ENCODE data around the gene LRIT2. TPM values are rescaled to one million over a fixed set of nuclear protein-coding genes. Genes with fewer than 3 reads are reported as not detected.

LRIT2 gene
- total RNA-seq = not detected in 2 replicates

GRCh38 chr10:84225427-84226173 is at the start of gene LRIT2:
Gene LRIT2 (minus strand): TSS chr10:84225544. CDS start chr10:84225520, 24 bp downstream.

DNA sequence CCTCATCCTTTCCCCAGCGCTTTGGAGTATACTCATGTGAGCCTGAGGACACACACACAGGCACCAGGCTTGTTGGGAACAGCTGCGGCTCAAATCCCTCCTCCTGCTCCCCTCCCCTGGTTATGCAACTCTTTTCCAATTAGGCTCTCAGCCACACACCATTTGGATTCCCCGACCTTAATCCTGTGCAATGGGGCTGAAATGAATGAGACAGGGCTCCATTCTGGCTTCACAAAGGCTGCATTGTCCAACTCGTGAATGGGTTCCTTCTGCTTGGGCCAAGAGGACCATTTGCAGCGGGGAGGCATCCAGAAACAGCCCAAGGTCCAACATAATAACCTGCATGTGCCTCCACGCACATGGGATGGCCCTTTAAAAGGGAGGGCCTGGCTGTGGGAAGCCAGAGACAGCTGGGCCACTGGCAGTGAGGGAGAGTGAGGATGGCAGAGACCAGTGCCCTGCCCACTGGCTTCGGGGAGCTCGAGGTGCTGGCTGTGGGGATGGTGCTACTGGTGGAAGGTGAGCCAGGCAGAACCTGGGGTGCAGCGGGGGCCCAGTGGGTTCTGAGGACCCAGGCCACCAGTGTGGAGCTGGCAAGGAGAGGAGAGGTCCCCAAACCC is 19.4 kb upstream of the LRIT2 start, which contains the start of gene RGR:
Gene RGR, plus strand, starts transcription at position 403 of the 620 bp plus-strand sequence. Its CDS starts 38 bp downstream, at position 441.

DNA sequence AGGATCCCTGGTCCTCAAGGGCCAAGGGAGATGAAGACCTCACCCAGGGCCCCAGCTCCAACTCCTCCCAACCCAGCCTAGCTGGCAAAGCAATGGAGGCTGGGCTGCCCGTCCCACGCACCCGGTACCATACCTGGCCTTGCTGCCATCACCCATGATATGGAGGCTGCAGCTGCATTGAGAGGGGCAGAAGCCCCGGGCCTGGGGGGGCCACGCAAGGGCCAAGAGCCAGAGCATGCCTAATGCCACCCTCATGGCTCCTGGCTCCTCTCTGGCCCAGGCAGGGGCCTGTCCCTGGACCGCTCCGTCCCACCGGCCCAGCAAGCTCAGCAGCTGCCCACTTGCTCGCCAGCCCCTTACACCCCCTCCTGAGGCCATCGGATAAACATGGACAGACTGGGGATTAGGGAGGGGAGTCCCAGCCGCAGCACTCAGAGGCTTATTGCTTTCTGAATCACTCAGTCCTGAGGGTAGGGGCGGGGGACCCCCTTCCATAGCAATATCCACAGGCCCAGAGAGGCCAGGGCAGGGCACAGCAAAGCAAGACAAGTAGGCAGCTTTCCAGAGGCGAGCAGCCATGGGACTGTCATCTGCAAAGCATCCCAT is 15.9 kb upstream of the LRIT2 start, which contains the start of gene LRIT1:
Gene LRIT1, minus strand, starts transcription at position 362 of the 606 bp plus-strand sequence. Its CDS starts 107 bp downstream, at position 255.

GRCh38 chr10:84194424-84195043 is 30.8 kb downstream of the LRIT2 start, which contains the start of gene CDHR1:
Gene CDHR1 (plus strand): TSS chr10:84194537. CDS start chr10:84194761, 224 bp downstream.

DNA sequence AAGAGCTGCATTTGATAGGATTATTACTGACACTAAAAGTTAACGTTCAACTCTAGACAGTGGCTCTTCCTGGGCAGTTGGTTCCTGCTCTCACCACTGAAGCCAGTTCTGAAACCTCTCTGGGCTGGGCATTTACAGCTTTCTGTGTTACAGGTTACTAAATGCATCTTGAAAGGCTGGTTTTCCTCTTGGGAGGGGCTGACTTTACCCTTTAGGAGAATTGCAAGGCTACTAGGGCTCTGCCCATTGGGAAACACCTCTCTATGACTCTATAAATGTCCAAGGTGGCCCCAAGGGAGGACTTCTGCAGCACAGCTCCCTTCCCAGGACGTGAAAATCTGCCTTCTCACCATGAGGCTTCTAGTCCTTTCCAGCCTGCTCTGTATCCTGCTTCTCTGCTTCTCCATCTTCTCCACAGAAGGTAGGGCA is 51.8 kb downstream of the LRIT2 start, which contains the start of gene GPR15LG:
Gene GPR15LG, plus strand, starts transcription at position 301 of the 429 bp plus-strand sequence. Its CDS starts 51 bp downstream, at position 352.

Other genes with a start within 250 kb of the LRIT2 start
- 190 and 196 TPM in 2 replicates for gene GHITM, start 86.0 kb downstream of the LRIT2 start, total RNA-seq
- not detected in 2 replicates for gene GPR15LG, start 51.7 kb downstream of the LRIT2 start, total RNA-seq
- not detected in 2 replicates for gene CDHR1, start 31.0 kb downstream of the LRIT2 start, total RNA-seq
- not detected in 2 replicates for gene LRIT1, start 16.0 kb upstream of the LRIT2 start, total RNA-seq
- not detected in 2 replicates for gene RGR, start 19.5 kb upstream of the LRIT2 start, total RNA-seq
- 18.4 and 65.9 TPM in 2 replicates for gene CCSER2, start 103.0 kb upstream of the LRIT2 start, total RNA-seq

All from aortic smooth muscle cell (primary cell).